Common myeloid progenitor, CD34-positive (primary cell): Measurements from ENCODE around the gene GOLGB1.
A peak's percentile ranks its signal among the peaks of the same experiment; 100 is the strongest.

Source experiments
- CTCF ChIA-PET: fragments of 350-600 bp; sonication (Branson Sonifier 250); formaldehyde crosslinking; loops from one replicate; lab custom pipeline; 2021; ENCODE audit warnings: antibody characterized with exemption; lab: Charles Lee
- POLR2A ChIA-PET: fragments of 350-600 bp; sonication (Branson Sonifier 250); formaldehyde crosslinking; loops from one replicate; lab custom pipeline; 2021; ENCODE audit warnings: antibody characterized with exemption; lab: Charles Lee
- DNase-seq, 3 donors: peaks; one replicate each; pipeline versions ENCODE4 v3.0.0 to v3.0.0-alpha.2; 2013
- H3K27ac ChIP-seq, 2 experiments: 1 replicate in 1 of 2; 2 replicates in 1 of 2; pipeline ENCODE4 v1.7.0; 2013; ENCODE audit warnings: inconsistent platforms in 2 of 2, low read length in 2 of 2, mild to moderate bottlenecking in 2 of 2, low read depth in 1 of 2, moderate library complexity in 1 of 2; ENCODE audit not compliant: severe bottlenecking in 2 of 2, insufficient read depth in 1 of 2, poor library complexity in 1 of 2
- H3K27me3 ChIP-seq, 5 experiments: replicated peaks in 2 of 5; 1 replicate in 3 of 5; 2 replicates in 2 of 5; pipeline versions ENCODE4 v1.6.1 to v1.7.0; 2013; ENCODE audit warnings: low read length in 4 of 5, mild to moderate bottlenecking in 2 of 5, moderate library complexity in 2 of 5, inconsistent platforms in 1 of 5; ENCODE audit not compliant: insufficient read depth in 5 of 5, control insufficient read depth in 4 of 5
- H3K36me3 ChIP-seq, 4 experiments: 1 replicate in 2 of 4; 2 replicates in 2 of 4; pipeline versions ENCODE4 v1.6.1 to v1.7.0; 2013; ENCODE audit warnings: low read length in 3 of 4, control low read depth in 1 of 4, mild to moderate bottlenecking in 1 of 4; ENCODE audit not compliant: control insufficient read depth in 4 of 4, insufficient read depth in 4 of 4
- H3K4me1 ChIP-seq, 4 experiments: 1 replicate in 3 of 4; 2 replicates in 1 of 4; pipeline versions ENCODE4 v1.6.1 to v1.7.1; 2013; ENCODE audit warnings: low read length in 3 of 4, mild to moderate bottlenecking in 3 of 4, control low read depth in 1 of 4, inconsistent platforms in 1 of 4, moderate library complexity in 1 of 4; ENCODE audit not compliant: control insufficient read depth in 4 of 4, insufficient read depth in 4 of 4; ENCODE audit errors: control extremely low read depth in 1 of 4
- H3K4me3 ChIP-seq, 7 experiments: 1 replicate in 4 of 7; 2 replicates in 3 of 7; pipeline versions ENCODE4 v1.5.1 to v1.7.0; 2013; ENCODE audit warnings: mild to moderate bottlenecking in 7 of 7, low read length in 6 of 7, moderate library complexity in 6 of 7, inconsistent platforms in 2 of 7, low read depth in 2 of 7, control low read depth in 1 of 7; ENCODE audit not compliant: insufficient read depth in 4 of 7, control insufficient read depth in 1 of 7; ENCODE audit errors: extremely low read depth in 1 of 7
- H3K9me3 ChIP-seq, 5 experiments: 1 replicate in 4 of 5; 2 replicates in 1 of 5; pipeline versions ENCODE4 v1.6.1 to v1.7.1; 2013; ENCODE audit warnings: low read length in 4 of 5, mild to moderate bottlenecking in 2 of 5, inconsistent platforms in 1 of 5, low read depth in 1 of 5, moderate library complexity in 1 of 5; ENCODE audit not compliant: control insufficient read depth in 4 of 5, insufficient read depth in 2 of 5; ENCODE audit errors: control extremely low read depth in 1 of 5
- WGBS: methylation state at CpG from one replicate; pipeline ENCODE4 v1.1.5; 2013; ENCODE audit not compliant: insufficient coverage; 5-methylcytosine and 5-hydroxymethylcytosine counted together

GOLGB1 gene

GRCh38 chr3:121665488-121665887 is 84.1 kb downstream of the GOLGB1 start:
- CTCF ChIA-PET: no interaction called here
- DNase-seq: no peak
- no peak overlapping the region for H3K4me3 ChIP-seq
- no peaks in the 10 kb centered on the region for H3K9me3 ChIP-seq
- WGBS: no CpG with 5 or more reads among the region's 2 CpGs
- peaks cover 5 to 13% (median 8%) of the 10 kb centered on the region in 4 experiments for H3K4me1 ChIP-seq
- no peaks in the 10 kb centered on the region for H3K27me3 ChIP-seq
- POLR2A ChIA-PET: no interaction called here
- no peak overlapping the region for H3K27ac ChIP-seq
- peaks cover 25 to 69% (median 55%) of the 10 kb centered on the region in 4 experiments for H3K36me3 ChIP-seq

- Histone ChIP-seq H3K4me1 (peaks cover 16 to 29% (median 23%) of the 10 kb centered on the region in 4 experiments), H3K4me3 (no peak overlapping the region), H3K27ac (no peak overlapping the region), H3K27me3 (no peaks in the 10 kb centered on the region), H3K9me3 (no peaks in the 10 kb centered on the region), H3K36me3 (peaks cover 20 to 62% (median 50%) of the 10 kb centered on the region in 4 experiments)
- WGBS: 80% methylated on average over 1 of the region's 2 CpGs
- ChIA-PET POLR2A (interaction anchor here (0.6 to 1.0 kb wide), 2 partner anchors 414 to 1093 kb away, joined by 3 to 4 read pairs; no protein-coding TSS in a partner anchor), CTCF (interaction anchor here (1.0 kb wide), 1 partner anchor 117 kb away, joined by 4 read pairs; the partner anchor contains the start of gene POLQ)
- no peak for DNase-seq
Measured at GRCh38 chr3:121663171-121663847, 86.2 kb downstream of the GOLGB1 start.

- Histone ChIP-seq H3K36me3 (peaks cover 20 to 65% (median 52%) of the 10 kb centered on the region in 4 experiments), H3K27ac (no peak overlapping the region), H3K4me1 (peaks cover 16 to 29% (median 23%) of the 10 kb centered on the region in 4 experiments), H3K9me3 (no peaks in the 10 kb centered on the region), H3K4me3 (no peak overlapping the region), H3K27me3 (no peaks in the 10 kb centered on the region)
- ChIA-PET POLR2A (interaction anchor here (0.6 to 1.0 kb wide), 2 partner anchors 415 to 1094 kb away, joined by 3 to 4 read pairs; no protein-coding TSS in a partner anchor), CTCF (interaction anchor here (1.0 kb wide), 1 partner anchor 117 kb away, joined by 4 read pairs; the partner anchor contains the start of gene POLQ)
- no peak for DNase-seq
Measured at GRCh38 chr3:121662742-121663141, 86.8 kb downstream of the GOLGB1 start.

GRCh38 chr3:121661376-121661775 is 88.2 kb downstream of the GOLGB1 start:
- Histone ChIP-seq H3K9me3 (no peaks in the 10 kb centered on the region), H3K27ac (peak overlapping the region; percentile 83 to 90), H3K27me3 (no peaks in the 10 kb centered on the region), H3K36me3 (peaks cover 12 to 66% (median 49%) of the 10 kb centered on the region in 4 experiments), H3K4me1 (peaks cover 16 to 29% (median 23%) of the 10 kb centered on the region in 4 experiments), H3K4me3 (peak overlapping the region in 1 of 7 experiments; percentile 69)
- ChIA-PET POLR2A (interaction anchor here (0.6 kb wide), 1 partner anchor 1091 kb away, joined by 3 read pairs; no protein-coding TSS in a partner anchor), CTCF (interaction anchor here (1.2 kb wide), 1 partner anchor 19 kb away, joined by 3 read pairs; no protein-coding TSS in a partner anchor)
- peak in 2 of 3 donors; percentile 9 to 13 for DNase-seq
- 97% methylated on average over 5 of the region's 6 CpGs for WGBS

GRCh38 chr3:121660356-121661171 is 89.0 kb downstream of the GOLGB1 start, which contains the start of gene HCLS1:
Gene HCLS1 (minus strand): TSS chr3:121660903. CDS start chr3:121658347, 2,556 bp downstream.
- ChIA-PET POLR2A (interaction anchor here (0.5 to 0.6 kb wide), 2 partner anchors 26 to 1090 kb away, joined by 3 read pairs; no protein-coding TSS in a partner anchor), CTCF (interaction anchor here (1.2 kb wide), 1 partner anchor 20 kb away, joined by 3 read pairs; no protein-coding TSS in a partner anchor)
- H3K9me3 ChIP-seq: no peaks in the 10 kb centered on the region
- peaks cover 16 to 29% (median 23%) of the 10 kb centered on the region in 4 experiments for H3K4me1 ChIP-seq
- H3K4me3 ChIP-seq: peak within 1 kb of the TSS; percentile 12 to 84 (median 69)
- WGBS: 0% methylated on average over 8 of the region's 9 CpGs
- H3K27me3 ChIP-seq: no peaks in the 10 kb centered on the region
- DNase-seq: peak; percentile 90 to 96 (median 92)
- H3K36me3 ChIP-seq: peaks cover 13 to 63% (median 47%) of the 10 kb centered on the region in 4 experiments
- H3K27ac ChIP-seq: peak within 1 kb of the TSS; percentile 83 to 90

- Histone ChIP-seq H3K27me3 (no peaks in the 10 kb centered on the region), H3K4me1 (peaks cover 17 to 35% (median 24%) of the 10 kb centered on the region in 4 experiments), H3K27ac (peak overlapping the region in 1 of 2 experiments; percentile 90), H3K9me3 (no peaks in the 10 kb centered on the region), H3K36me3 (peaks cover 13 to 60% (median 48%) of the 10 kb centered on the region in 4 experiments), H3K4me3 (peak overlapping the region in 5 of 7 experiments; percentile 60 to 84 (median 72))
- CTCF ChIA-PET: interaction anchor here (0.8 kb wide), 1 partner anchor 10 kb away, joined by 3 read pairs; no protein-coding TSS in a partner anchor
- DNase-seq: peak in 1 of 3 donors; percentile 4
- WGBS: 100% methylated on average over 2 of the region's 3 CpGs
- POLR2A ChIA-PET: no interaction called here
Measured at GRCh38 chr3:121659586-121659985, 90.0 kb downstream of the GOLGB1 start.
